Activated naive CD4-positive, alpha-beta T cell (primary cell): Measurements from ENCODE around the gene ELP6.
A peak's percentile ranks its signal among the peaks of the same experiment; 100 is the strongest.
"Not testable (repeated sequence)": the region's sequence is repeated elsewhere in the genome, so short reads cannot be mapped to it uniquely, and the experiment has no call there.

Source experiments
- DNase-seq, 4 experiments: peaks; one replicate each; lab custom pipeline; 2025; lab: John Stamatoyannopoulos, UW

The ELP6 gene

GRCh38 chr3:47512416-47513124 lies 942 bp downstream of the ELP6 start:
- DNase-seq, result peak in 2 of 4 experiments; percentile 15 to 32

DNA sequence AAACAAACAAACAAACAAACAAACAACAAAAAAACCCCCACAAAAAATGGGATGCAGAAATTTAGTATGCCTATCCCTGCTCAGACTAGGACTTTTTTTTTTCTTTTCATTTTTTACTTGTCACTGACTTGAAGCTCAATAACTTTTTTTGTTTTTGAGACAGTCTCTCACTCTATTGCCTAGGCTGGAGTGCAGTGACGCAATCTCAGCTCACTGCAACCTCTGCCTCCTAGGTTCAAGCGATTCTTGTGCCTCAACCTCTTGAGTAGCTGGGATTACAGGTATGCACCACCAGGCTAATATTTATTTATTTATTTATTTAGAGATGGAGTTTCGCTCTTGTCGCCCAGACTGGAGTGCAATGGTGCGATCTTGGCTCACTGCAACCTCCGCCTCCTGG lies 8.2 kb downstream of the ELP6 start:
- DNase-seq, result not testable (repeated sequence)

GRCh38 chr3:47504113-47504512 lies 9.4 kb downstream of the ELP6 start:
- no peak for DNase-seq

DNA sequence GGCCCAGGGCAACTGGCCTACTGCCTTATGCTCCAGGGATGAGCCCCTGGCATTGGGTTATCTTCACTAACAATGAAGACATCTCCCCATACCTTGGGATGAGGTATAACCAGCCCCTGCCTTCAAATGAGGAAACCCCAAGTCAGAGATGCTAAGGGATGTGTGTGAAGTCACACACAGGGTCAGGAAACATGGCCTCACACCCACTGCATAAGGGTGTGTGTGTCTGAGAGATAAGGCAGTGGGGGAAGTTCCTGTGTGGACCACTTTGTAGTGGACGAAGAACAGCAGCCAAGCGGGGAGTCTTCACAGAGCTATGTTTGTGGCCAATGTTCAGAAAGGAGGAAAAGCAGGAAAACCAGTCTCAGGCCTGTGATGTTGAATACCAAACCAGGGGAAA lies 10.5 kb downstream of the ELP6 start:
- no peak for DNase-seq

DNA sequence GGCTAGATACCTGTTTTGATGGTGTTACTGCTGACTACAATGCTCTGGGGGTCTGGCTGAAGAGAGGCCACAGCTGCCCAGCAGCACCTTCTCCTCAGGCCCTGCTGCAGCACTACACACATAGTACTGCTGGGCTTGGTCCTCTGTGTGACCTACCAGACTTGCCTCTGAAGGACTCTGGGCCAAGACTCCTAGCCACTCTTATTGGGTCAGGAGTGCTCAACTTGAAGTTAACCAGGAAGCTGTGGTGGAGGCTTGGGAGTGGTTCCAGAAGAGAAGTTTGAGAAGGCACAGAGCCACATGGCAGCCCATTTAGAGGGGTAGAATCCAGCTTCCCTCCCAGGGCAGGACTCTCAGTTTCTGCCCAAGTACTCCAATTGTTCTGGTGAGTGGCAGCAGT lies 16.6 kb downstream of the ELP6 start:
- DNase-seq, result no peak

- DNase-seq, result no peak
Observed at GRCh38 chr3:47495886-47496285, 17.6 kb downstream of the ELP6 start.

GRCh38 chr3:47495111-47495510 lies 18.4 kb downstream of the ELP6 start:
- no peak for DNase-seq

DNA sequence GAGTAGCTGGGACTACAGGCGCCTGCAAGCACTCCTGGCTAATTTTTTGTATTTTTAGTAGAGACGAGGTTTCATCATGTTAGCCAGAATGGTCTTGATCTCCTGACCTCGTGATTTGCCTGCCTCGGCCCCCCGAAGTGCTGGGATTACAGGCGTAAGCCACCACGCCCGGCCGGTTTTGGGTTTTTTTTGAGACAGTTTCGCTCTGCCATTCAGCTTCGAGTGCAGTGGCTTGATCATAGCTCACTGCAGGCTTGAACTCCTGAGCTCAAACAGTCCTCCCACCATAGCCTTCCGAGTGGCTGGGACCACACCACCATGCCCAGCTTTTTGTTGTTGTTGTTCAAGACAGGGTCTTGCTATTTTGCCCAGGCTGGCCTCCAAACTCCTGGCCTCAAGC lies 21.7 kb downstream of the ELP6 start:
- DNase-seq, result no peak

- no peak for DNase-seq
Observed at GRCh38 chr3:47491186-47491585, 22.3 kb downstream of the ELP6 start.

- DNase-seq, result no peak
Observed at GRCh38 chr3:47487265-47487664, 26.2 kb downstream of the ELP6 start.

GRCh38 chr3:47485812-47486211 lies 27.7 kb downstream of the ELP6 start:
- no peak for DNase-seq

DNA sequence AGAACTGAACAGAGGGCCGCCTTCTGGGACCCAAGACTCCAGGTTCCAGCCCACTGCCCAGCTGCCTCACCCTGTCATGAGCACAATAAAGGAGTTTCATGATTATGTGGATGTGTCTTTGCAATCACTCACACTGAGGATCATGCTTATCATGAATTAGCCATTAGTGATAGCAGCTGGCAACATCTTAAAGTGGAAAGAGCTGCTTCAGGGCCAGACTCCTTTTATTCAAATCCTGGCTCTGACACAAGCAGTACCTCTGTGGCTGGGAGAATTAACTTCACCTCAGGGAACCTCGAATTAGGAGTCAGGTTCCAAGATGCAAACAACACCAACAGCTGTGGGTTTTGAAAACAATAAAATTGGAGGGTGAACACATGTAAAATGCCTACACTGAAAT lies 31.1 kb downstream of the ELP6 start:
- DNase-seq, result no peak

DNA sequence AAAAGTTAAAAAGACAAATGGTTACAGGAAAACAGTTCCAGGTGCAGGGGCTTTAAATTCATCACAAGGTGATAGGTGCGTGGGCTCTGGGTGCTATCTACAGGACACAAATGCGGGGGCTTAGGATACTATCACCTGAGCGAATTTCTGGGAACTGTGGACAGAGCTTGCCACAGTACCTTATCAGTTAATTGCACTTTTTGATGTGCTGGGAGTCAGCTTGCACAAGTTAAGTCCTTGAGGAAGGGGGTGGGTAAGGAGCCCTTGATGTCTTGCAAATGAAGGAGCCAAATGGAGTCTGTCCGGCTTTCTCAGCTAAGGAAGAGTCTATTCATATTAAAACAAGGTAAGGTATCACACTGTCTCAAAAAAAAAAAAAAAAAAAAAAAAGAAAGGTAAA lies 31.7 kb downstream of the ELP6 start:
- DNase-seq, result not testable (repeated sequence)

DNA sequence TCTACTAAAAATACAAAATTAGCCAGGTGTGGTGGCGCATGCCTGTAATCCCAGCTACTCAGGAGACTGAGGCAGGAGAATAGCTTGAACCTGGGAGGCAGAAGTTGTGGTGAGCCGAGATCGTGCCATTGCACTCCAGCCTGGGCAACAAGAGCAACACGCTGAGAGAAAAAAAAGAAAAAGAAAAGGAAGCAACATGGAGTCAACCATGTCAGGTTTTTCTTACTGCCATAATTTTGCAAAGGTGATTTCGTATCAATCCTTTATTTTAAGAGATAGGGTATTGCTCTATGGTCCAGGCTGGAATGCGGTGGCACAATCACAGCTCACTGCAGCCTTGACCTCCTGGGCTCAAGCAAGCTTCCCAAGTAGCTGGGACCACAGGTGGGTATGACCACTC lies 33.2 kb downstream of the ELP6 start:
- DNase-seq, result not testable (repeated sequence)

DNA sequence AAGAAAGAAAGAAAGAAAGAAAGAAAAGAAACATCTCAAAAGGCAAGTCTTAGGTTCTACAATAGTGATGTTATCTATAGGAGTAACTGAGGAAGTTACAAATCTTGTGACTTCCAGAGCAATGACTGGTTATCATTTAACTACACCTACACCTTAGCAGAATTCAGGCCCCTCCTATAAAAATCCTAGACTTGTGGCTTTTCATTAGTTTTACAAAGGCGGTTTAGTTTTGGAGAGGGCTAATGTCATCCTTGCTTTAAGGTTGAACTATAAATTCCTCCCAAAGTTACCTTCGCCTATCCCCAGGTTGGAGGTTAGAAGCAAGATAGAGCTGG lies 33.7 kb downstream of the ELP6 start:
- no peak for DNase-seq

DNA sequence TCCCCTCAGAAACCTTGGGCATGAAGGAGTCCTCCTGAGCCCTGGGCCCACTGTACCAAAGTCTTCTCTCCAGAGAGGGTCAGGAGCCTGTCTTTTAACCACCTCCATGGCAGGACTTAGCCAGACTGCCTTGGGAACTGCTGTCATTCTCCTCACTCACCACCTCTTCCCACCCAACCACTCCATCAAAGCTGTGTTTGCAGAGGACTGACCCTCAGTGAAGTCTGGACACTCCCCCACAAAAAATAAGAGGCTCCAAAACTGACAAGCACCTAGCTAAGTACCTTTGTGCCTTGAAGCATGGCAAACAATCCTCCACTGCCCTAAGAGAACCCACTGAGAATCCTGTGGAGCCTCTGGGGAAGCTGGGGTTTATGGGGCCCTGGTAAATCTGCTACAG lies 35.5 kb downstream of the ELP6 start:
- no peak for DNase-seq

DNA sequence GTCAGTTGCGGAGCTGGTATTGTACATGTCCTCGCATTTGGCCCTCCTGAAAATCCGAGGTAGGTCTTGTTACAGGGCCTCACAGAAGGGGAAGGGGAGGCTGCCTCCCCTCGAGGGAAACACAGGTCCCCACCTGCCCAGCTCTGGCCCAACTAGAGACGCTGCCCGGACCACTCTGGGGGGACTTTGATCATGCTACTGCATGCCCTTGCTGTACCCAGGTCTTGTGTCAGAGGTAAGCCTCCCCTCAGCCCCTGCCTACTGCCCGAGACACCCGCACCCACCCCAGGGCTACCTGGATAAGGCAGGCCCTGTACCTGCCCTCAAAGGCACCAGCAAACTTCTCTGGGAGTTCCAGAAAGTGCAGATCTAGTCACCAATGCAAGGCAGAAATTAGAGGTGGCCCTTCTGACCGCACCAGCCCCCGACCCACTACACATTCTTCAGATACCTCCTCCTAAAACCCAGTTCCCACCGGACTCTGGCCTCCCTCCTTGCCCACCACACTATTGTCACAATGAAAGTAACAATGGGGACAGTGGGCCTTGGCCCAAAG lies 36.8 kb downstream of the ELP6 start:
- DNase-seq, result no peak

DNA sequence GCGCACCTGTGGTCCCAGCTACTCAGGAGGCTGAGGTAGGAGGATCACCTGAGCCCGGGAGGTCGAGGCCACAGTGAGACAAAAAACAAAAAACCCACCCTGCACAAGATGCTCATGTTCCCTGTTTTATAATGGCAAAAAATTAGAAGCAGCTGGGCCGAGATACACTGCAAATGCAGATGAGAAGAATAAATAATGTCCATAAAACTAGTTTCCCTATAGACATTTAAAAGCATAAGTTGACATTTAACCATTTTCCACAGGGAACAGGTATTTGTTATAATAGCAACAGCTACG lies 37.2 kb downstream of the ELP6 start:
- no peak for DNase-seq

DNA sequence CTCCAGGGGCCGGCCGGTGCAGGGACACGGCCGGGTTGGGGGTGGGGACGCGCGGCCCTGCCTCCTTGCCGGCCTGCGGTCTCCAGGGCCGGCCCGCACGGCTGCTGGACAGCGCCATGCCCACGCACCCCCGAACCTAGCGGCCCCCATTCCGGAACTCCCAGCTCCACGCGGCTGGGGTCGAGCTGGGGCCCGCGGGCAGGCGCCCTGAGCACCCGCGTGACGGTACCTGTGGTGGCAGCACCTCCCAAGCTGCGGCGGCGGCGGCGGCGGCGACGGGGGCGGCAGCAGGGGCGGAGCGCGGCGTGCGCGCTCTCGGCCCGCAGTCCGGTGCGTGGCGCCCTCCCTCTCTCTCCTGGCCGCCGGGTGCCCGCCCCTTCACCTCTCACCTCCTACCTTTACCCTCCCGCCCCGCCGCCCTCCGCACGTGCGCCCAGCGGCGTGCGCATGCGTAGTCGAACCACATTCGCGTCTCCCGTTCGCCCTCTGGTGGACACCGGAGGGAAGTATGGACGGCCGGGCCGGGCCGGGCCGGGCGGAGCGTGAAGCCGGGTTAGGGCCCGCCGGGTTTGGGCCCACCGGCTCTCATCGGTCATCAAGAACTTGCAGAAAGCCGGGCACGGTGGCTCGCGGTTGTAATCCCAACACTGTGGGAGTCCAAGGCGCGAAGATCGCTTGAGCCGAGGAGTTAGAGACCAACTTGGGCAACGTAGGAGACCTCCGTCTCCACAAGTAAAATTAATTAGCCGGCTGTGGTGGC lies 37.8 kb downstream of the ELP6 start, which contains the start of gene SCAP:
SCAP (minus strand) TSS at position 372 of the 760 bp plus-strand sequence. CDS start 32,948 bp downstream, outside the sequence.
- DNase-seq, result peak; percentile 93 to 97 (median 95)

DNA sequence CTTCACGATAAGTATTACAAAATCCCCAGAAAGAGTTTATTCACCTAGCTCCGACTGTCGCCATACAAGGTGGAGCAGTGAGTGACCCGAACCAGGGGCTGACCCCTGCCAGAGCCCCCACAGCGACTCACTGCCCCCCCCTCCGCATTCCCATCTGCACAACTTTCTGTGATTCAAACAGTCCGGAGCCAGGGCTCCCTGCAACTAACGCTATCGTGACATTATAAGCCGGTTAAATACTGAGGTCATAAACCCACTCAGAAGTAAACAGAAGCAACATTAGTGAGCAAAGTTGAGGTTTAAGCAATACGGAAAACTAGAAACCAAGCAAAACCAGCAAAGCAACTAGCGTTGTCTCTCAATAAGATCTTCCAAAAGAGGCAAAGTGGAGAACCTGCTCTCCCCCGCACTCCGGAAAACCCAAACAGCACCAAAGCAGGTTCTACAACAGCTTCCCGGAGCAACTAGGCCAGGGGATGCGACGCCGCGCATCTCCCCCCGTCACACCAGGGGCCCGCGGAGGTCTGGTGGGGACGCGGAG lies 38.4 kb downstream of the ELP6 start:
- DNase-seq, result peak in 1 of 4 experiments; percentile 45

GRCh38 chr3:47473391-47473790 lies 40.1 kb downstream of the ELP6 start:
- DNase-seq, result no peak

DNA sequence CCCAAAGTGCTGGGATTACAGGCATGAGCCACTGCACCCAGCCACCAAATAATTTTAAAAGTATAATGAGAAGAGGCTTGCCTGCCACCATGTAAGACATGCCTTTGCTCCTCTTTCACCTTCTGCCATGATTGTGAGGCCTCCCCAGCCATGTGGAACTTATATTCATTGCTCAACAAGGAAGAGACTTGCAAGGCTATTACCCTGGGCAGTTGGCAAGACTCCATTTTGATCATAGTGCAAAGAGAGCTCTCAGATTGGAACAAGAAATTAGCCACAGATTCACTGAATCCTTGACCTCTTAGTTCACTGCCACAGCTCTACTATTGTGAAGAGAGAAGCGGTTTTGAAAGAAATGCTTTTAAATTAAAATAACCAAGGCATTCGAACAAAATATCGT lies 43.9 kb downstream of the ELP6 start:
- DNase-seq, result no peak

- not testable (repeated sequence) for DNase-seq
Observed at GRCh38 chr3:47468315-47468714, 45.2 kb downstream of the ELP6 start.
